Measurements from ENCODE around the gene HIC1. TPM values are rescaled to one million over a fixed set of nuclear protein-coding genes. Genes with fewer than 3 reads are reported as not detected.
A peak's percentile ranks its signal among the peaks of the same experiment; 100 is the strongest.

The HIC1 gene
- total RNA-seq, 2 donors from 2014 or later: 20.5 to 33.1 TPM

DNA sequence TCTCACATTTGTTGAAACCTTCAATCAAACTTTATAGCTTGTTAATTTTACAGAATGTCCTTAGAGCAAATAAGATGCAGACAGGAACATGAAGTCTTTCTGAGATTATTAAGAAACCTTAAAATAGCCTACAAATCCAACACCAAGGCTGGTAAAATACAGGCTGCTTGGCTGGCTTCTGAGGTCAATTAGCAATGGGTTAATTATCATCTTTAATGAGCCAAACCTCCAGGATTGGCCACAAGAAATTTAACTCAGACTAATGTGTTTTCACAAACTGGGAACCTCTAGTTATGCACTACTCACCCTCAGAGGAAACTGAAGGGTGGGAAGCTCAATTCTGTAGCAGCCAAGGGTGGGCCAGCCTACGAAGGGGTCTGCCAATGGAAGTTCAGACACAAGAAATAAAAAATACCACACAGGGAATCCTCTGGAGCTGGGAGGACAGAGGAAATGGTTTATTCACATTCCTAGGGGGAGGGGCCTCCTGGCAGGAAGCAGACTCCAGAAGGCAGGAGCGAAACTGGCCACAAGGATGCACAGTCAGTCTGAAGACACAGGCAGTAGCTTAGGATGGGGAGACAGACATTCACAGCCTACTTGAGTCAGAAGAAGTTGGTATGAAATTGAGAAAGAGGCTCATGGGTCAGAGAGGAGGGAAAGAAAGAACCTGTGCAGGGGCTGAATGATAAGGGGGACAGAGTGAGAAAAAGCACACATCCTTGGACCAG is 36.1 kb downstream of the HIC1 start:
- 25% methylated on average over 2 of the region's 2 CpGs for WGBS
- H3K4me1 ChIP-seq (replicated peaks): peaks cover 11% of the 10 kb centered on the region
- no peaks in the 10 kb centered on the region for H3K27me3 ChIP-seq (replicated peaks; ENCODE audit: insufficient read depth)
- no peaks in the 10 kb centered on the region for H3K9me3 ChIP-seq
- TF ChIP-seq POLR2A (IDR thresholded peaks at IDR 0.05): no peak
- TF ChIP-seq POLR2AphosphoS5 (IDR thresholded peaks at IDR 0.05): peak; percentile 30
- TF ChIP-seq, protein P1, sequence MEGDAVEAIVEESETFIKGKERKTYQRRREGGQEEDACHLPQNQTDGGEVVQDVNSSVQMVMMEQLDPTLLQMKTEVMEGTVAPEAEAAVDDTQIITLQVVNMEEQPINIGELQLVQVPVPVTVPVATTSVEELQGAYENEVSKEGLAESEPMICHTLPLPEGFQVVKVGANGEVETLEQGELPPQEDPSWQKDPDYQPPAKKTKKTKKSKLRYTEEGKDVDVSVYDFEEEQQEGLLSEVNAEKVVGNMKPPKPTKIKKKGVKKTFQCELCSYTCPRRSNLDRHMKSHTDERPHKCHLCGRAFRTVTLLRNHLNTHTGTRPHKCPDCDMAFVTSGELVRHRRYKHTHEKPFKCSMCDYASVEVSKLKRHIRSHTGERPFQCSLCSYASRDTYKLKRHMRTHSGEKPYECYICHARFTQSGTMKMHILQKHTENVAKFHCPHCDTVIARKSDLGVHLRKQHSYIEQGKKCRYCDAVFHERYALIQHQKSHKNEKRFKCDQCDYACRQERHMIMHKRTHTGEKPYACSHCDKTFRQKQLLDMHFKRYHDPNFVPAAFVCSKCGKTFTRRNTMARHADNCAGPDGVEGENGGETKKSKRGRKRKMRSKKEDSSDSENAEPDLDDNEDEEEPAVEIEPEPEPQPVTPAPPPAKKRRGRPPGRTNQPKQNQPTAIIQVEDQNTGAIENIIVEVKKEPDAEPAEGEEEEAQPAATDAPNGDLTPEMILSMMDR (IDR thresholded peaks at IDR 0.05): peak in 1 of 4 experiments; percentile 29
- H3K36me3 ChIP-seq: no peaks in the 10 kb centered on the region
- no peak overlapping the region for H3K4me3 ChIP-seq
- peak overlapping the region; percentile 74 to 79 for H3K27ac ChIP-seq
- intact Hi-C loops (cut with DNase I): loop anchor here (5.0 kb wide), 1 partner anchor 34 kb away; the partner anchor contains the start of gene HIC1
- no peak for DNase-seq (ENCODE audit: low spot score)

DNA sequence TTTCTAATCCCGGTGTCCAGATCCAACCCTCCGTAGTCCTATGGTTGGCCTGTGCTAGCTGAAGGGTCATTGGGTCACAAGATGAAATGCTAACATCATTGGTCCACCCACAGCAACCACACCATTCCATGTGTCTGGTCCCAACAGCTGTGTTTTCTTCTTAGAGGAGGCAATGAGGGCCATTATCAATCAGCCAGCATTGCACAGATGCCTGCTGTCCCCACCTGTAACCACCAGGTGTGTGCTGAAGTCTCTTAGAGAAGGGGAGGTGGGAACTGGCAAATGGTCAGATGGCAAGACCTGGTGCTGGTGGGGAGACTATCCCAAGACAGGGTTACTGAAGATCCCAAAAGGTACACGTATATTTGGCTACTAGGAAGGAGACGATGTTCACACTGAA is 37.4 kb downstream of the HIC1 start:
- no peaks in the 10 kb centered on the region for H3K36me3 ChIP-seq
- H3K9me3 ChIP-seq: no peaks in the 10 kb centered on the region
- no peak overlapping the region for H3K27ac ChIP-seq
- H3K4me3 ChIP-seq: no peak overlapping the region
- no peaks in the 10 kb centered on the region for H3K27me3 ChIP-seq (replicated peaks; ENCODE audit: insufficient read depth)
- TF ChIP-seq POLR2A (IDR thresholded peaks at IDR 0.05): no peak
- TF ChIP-seq POLR2AphosphoS5 (IDR thresholded peaks at IDR 0.05): no peak
- TF ChIP-seq, protein P1 (IDR thresholded peaks at IDR 0.05): no peak
- DNase-seq (ENCODE audit: low spot score): no peak
- WGBS: 90% methylated on average over 4 of the region's 4 CpGs
- H3K4me1 ChIP-seq (replicated peaks): peaks cover 6% of the 10 kb centered on the region
- intact Hi-C loops (cut with DNase I): loop anchor here (5.0 kb wide), 1 partner anchor 35 kb away; the partner anchor contains the start of gene HIC1

DNA sequence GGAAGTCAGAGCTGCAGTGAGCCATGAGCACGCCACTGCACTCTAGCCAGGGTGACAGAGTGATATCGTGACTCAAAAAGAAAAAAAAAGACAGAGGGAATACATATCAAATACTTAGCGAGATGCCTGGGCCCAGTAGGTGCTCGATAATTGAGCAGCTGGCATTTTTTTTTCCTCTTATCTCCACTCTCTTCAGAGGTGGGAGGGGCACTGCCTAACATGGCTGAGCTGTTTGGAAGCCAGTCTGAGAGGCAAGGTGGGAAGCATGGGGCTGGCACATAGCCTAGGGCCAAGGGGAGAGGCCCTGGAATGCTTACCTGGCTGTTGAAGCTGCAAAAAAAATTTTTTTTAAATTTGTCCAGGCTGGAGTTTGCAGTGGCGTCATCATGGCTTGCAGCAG is 38.4 kb downstream of the HIC1 start:
- TF ChIP-seq POLR2AphosphoS5 (IDR thresholded peaks at IDR 0.05): no peak
- TF ChIP-seq, protein P1 (IDR thresholded peaks at IDR 0.05): no peak
- no peak for TF ChIP-seq POLR2A (IDR thresholded peaks at IDR 0.05)
- intact Hi-C loops (cut with DNase I): loop anchor here (5.0 kb wide), 1 partner anchor 36 kb away; the partner anchor contains the start of gene HIC1
- Histone ChIP-seq H3K4me3 (no peak overlapping the region), H3K9me3 (no peaks in the 10 kb centered on the region), H3K4me1 (replicated peaks) (peaks cover 5% of the 10 kb centered on the region), H3K27ac (no peak overlapping the region), H3K36me3 (no peaks in the 10 kb centered on the region), H3K27me3 (replicated peaks; ENCODE audit: insufficient read depth) (no peaks in the 10 kb centered on the region)
- no peak for DNase-seq (ENCODE audit: low spot score)
- 69% methylated on average over 5 of the region's 5 CpGs for WGBS

DNA sequence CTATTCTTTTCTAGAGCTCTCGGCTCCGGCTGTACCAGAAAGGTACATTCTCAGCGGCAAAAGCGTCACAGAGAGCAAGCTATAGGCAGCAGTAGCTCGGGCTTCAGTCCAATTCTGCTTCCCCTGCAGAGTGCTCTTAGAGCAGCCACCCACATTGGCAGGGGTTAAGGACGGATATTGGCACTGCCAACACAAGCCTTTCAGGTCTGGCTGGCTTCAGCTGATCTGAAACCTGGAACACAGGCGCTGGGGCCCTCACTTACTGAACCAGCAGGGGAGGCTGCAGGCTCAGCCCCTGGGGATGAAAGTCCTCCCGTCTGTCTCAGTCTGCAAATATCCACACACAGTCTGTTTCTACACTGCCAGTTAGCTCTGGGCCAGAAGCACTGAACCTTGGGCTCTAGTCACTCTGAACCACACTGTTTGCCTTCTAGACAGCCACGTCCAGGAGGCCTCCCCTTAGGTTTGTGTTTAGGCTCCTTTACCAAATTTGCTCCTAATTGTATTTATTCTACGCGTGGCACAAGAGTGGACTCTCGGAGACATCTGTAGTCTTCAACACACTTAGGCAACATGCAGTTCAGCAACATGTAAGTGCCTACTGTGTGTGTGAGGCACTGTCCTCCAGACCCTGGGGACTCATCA is 40.1 kb downstream of the HIC1 start:
- H3K4me3 ChIP-seq: no peak overlapping the region
- H3K27me3 ChIP-seq (replicated peaks; ENCODE audit: insufficient read depth): no peaks in the 10 kb centered on the region
- H3K4me1 ChIP-seq (replicated peaks): peaks cover 5% of the 10 kb centered on the region
- intact Hi-C loops (cut with DNase I): loop anchor here (5.0 kb wide), 2 partner anchors 38 to 137 kb away; partner anchors contain the start of gene HIC1
- no peaks in the 10 kb centered on the region for H3K36me3 ChIP-seq
- WGBS: 48% methylated on average over 12 of the region's 12 CpGs
- H3K27ac ChIP-seq: peak overlapping the region; percentile 24 to 28
- peak; percentile 92 for TF ChIP-seq POLR2AphosphoS5 (IDR thresholded peaks at IDR 0.05)
- TF ChIP-seq, protein P1 (IDR thresholded peaks at IDR 0.05): peak; percentile 33 to 96 (median 86)
- no peak for TF ChIP-seq POLR2A (IDR thresholded peaks at IDR 0.05)
- H3K9me3 ChIP-seq: no peaks in the 10 kb centered on the region
- DNase-seq (ENCODE audit: low spot score): peak; percentile 92
